PC-9 (cell line): Measurements from ENCODE around the gene CYP2F1. TPM values are rescaled to one million over a fixed set of nuclear protein-coding genes. Genes with fewer than 3 reads are reported as not detected.
A peak's percentile ranks its signal among the peaks of the same experiment; 100 is the strongest.

ENCODE experiments used
- BruUV-seq: library from RNA; stranded (reverse); fragments of 400-500 nt; replicated peaks from 2 replicates; lab custom pipeline; 2021; lab: Mats Ljungman, UMichigan
- CTCF ChIA-PET: fragments of 300-600 bp; sonication (Branson Sonifier 250); formaldehyde crosslinking; loops from one replicate; lab custom pipeline; 2022; ENCODE audit warnings: antibody characterized with exemption; lab: Charles Lee
- POLR2A ChIA-PET: fragments of 300-600 bp; sonication (Branson Sonifier 250); formaldehyde crosslinking; loops from one replicate; lab custom pipeline; 2022; ENCODE audit warnings: antibody characterized with exemption; ENCODE audit not compliant: unreplicated experiment; lab: Charles Lee
- DNase-seq, 2 experiments: peaks; one replicate each; pipeline versions ENCODE4 v3.0.0 to v3.0.0-alpha.2; 2015 to 2022; ENCODE audit warnings: mixed read lengths in 1 of 2
- H2AFZ ChIP-seq: fragments of 200-600 bp; sonication (generic); 2 replicates; pipeline ENCODE4 v1.8.1; 2017; ENCODE audit warnings: antibody characterized with exemption
- H3F3A ChIP-seq: fragments of 200-600 bp; sonication (generic); 2 replicates; pipeline ENCODE4 v1.8.1; 2017; ENCODE audit warnings: antibody characterized with exemption, mild to moderate bottlenecking, low read depth; ENCODE audit not compliant: insufficient read depth
- H3K27ac ChIP-seq: fragments of 200-600 bp; sonication (generic); 2 replicates; pipeline ENCODE4 v1.6.1; 2016; ENCODE audit warnings: mixed run types
- H3K27me3 ChIP-seq: fragments of 200-600 bp; sonication (generic); 2 replicates; pipeline ENCODE4 v1.6.1; 2016; ENCODE audit warnings: low read depth, mixed run types; ENCODE audit not compliant: insufficient read depth
- H3K36me3 ChIP-seq: fragments of 200-600 bp; sonication (generic); 2 replicates; pipeline ENCODE4 v1.6.1; 2016; ENCODE audit warnings: low read depth, mixed run types
- H3K4me1 ChIP-seq: fragments of 200-600 bp; sonication (generic); replicated peaks from 2 replicates; pipeline ENCODE4 v1.6.1; 2016; ENCODE audit warnings: mixed run types; ENCODE audit not compliant: insufficient read depth
- H3K4me2 ChIP-seq: fragments of 200-600 bp; sonication (generic); 2 replicates; pipeline ENCODE4 v1.6.1; 2017; ENCODE audit warnings: mixed run types
- H3K4me3 ChIP-seq: fragments of 200-600 bp; sonication (generic); 2 replicates; pipeline ENCODE4 v1.6.1; 2016; ENCODE audit warnings: mixed run types
- H3K79me2 ChIP-seq: fragments of 200-600 bp; sonication (generic); 2 replicates; pipeline ENCODE4 v1.6.1; 2017; ENCODE audit warnings: low read depth, mixed run types
- H3K9me2 ChIP-seq: fragments of 200-600 bp; sonication (generic); 2 replicates; pipeline ENCODE4 v1.8.1; 2017; ENCODE audit warnings: mild to moderate bottlenecking; ENCODE audit not compliant: insufficient read depth
- H3K9me3 ChIP-seq: fragments of 200-600 bp; sonication (generic); 2 replicates; pipeline ENCODE4 v1.8.1; 2016; ENCODE audit warnings: low read depth; ENCODE audit not compliant: insufficient read depth
- H4K20me1 ChIP-seq: fragments of 200-600 bp; sonication (generic); 2 replicates; pipeline ENCODE4 v1.8.1; 2017; ENCODE audit not compliant: insufficient read depth
- EZH2 ChIP-seq: fragments of 200-600 bp; sonication (generic); IDR thresholded peaks from 2 replicates; pipeline ENCODE4 v1.8.0; 2017; ENCODE audit warnings: antibody characterized with exemption, low read depth
- intact Hi-C: fragments of 100-400 bp; cut with micrococcal nuclease; formaldehyde crosslinking; loops from one replicate; pipeline ENCODE4 v1.10.0; 2022; ENCODE audit not compliant: unreplicated experiment
- total RNA-seq: library from RNA; stranded (reverse); gene quantifications from 2 replicates; pipeline ENCODE4 v1.2.3, GENCODE V29; 2021
- TF ChIP-seq, protein P1 (sequence below): fragments of 200-600 bp; sonication (generic); conservative IDR thresholded peaks from 2 replicates; pipeline ENCODE4 v1.6.1; 2017; ENCODE audit warnings: mixed run types, antibody characterized with exemption, mild to moderate bottlenecking, moderate library complexity

Gene CYP2F1
- total RNA-seq, 1 experiment from 2014 or later: not detected

DNA sequence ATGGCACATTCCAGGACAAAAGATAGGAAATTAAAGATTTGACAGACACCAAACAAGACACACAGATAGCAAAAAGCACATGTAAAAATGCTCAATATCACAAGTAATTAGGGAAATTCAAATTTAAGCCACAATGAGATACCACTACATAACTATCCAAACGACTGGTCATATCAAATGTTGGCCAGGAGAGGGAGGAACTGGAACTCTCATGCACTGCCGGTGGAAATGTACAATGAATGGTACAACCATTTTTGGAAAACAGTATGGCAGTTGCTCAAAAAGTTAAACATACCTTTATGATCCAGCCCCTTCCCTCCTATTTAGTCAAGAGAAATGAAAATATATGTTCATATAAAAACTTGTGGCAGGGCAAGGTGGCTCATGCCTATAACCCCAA is 42.0 kb downstream of the CYP2F1 start:
- Histone ChIP-seq H3K27ac (no peak overlapping the region), H3K27me3 (no peaks in the 10 kb centered on the region), H3K36me3 (no peaks in the 10 kb centered on the region), H3K9me2 (no peaks in the 10 kb centered on the region), H3K79me2 (no peaks in the 10 kb centered on the region), H3K4me1 (peaks cover 11% of the 10 kb centered on the region), H3K9me3 (no peaks in the 10 kb centered on the region), H3K4me2 (no peak overlapping the region), H2AFZ (no peak overlapping the region), H3K4me3 (no peak overlapping the region), H3F3A (peaks cover 7% of the 10 kb centered on the region), H4K20me1 (no peaks in the 10 kb centered on the region)
- DNase-seq: no peak
- ChIA-PET CTCF (no interaction called here), POLR2A (no interaction called here)
- TF ChIP-seq EZH2: no peak
- TF ChIP-seq, protein P1, sequence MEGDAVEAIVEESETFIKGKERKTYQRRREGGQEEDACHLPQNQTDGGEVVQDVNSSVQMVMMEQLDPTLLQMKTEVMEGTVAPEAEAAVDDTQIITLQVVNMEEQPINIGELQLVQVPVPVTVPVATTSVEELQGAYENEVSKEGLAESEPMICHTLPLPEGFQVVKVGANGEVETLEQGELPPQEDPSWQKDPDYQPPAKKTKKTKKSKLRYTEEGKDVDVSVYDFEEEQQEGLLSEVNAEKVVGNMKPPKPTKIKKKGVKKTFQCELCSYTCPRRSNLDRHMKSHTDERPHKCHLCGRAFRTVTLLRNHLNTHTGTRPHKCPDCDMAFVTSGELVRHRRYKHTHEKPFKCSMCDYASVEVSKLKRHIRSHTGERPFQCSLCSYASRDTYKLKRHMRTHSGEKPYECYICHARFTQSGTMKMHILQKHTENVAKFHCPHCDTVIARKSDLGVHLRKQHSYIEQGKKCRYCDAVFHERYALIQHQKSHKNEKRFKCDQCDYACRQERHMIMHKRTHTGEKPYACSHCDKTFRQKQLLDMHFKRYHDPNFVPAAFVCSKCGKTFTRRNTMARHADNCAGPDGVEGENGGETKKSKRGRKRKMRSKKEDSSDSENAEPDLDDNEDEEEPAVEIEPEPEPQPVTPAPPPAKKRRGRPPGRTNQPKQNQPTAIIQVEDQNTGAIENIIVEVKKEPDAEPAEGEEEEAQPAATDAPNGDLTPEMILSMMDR: peak; percentile 34; the same call in 1 of the 2 replicates
- intact Hi-C loops: loop anchor here (10.0 kb wide), 1 partner anchor 49 kb away; no protein-coding TSS in a partner anchor
- no TSS peak for BruUV-seq

DNA sequence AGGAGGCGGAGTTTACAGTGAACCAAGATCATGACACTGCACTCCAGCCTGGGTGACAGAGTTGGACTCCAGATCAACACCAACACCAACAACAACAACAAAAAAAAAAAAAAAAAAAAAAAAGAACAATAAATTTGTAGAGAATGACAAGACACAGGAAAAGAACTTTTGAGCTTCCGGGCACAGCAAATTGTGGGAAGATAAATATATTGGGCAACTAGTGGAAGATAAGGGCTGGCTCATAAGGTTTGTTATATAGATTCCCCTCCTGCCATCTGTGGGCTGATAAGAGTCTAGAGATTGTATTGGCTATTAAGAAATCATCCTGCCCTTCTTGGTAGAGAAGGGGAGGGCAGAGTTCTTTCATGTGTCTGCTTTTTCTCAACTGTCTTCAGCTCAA is 45.6 kb downstream of the CYP2F1 start:
- Histone ChIP-seq H3K9me3 (no peaks in the 10 kb centered on the region), H3K4me1 (peaks cover 11% of the 10 kb centered on the region), H3K36me3 (no peaks in the 10 kb centered on the region), H3K4me3 (no peak overlapping the region), H2AFZ (no peak overlapping the region), H3K79me2 (no peaks in the 10 kb centered on the region), H3K27ac (no peak overlapping the region), H4K20me1 (no peaks in the 10 kb centered on the region), H3K9me2 (no peaks in the 10 kb centered on the region), H3K27me3 (no peaks in the 10 kb centered on the region), H3K4me2 (no peak overlapping the region), H3F3A (peaks cover 7% of the 10 kb centered on the region)
- TF ChIP-seq, protein P1: no peak
- TF ChIP-seq EZH2: no peak
- CTCF ChIA-PET: interaction anchor here (0.6 kb wide), 1 partner anchor 23 kb away, joined by 7 read pairs; no protein-coding TSS in a partner anchor
- intact Hi-C loops: loop anchor here (1.0 to 10.0 kb wide), 2 partner anchors 16 to 45 kb away; no protein-coding TSS in a partner anchor
- no TSS peak for BruUV-seq
- POLR2A ChIA-PET: no interaction called here
- no peak for DNase-seq

GRCh38 chr19:41161903-41162302 is 47.7 kb downstream of the CYP2F1 start:
- intact Hi-C loops: no loop called here
- Histone ChIP-seq H3K4me3 (no peak overlapping the region), H4K20me1 (no peaks in the 10 kb centered on the region), H3K27me3 (no peaks in the 10 kb centered on the region), H3K9me2 (no peaks in the 10 kb centered on the region), H3K4me1 (peaks cover 17% of the 10 kb centered on the region), H3K79me2 (no peaks in the 10 kb centered on the region), H3K36me3 (no peaks in the 10 kb centered on the region), H3F3A (peaks cover 7% of the 10 kb centered on the region), H2AFZ (no peak overlapping the region), H3K27ac (no peak overlapping the region), H3K9me3 (no peaks in the 10 kb centered on the region), H3K4me2 (no peak overlapping the region)
- POLR2A ChIA-PET: no interaction called here
- TF ChIP-seq, protein P1: peak; percentile 40; the same call in 1 of the 2 replicates
- no peak for TF ChIP-seq EZH2
- CTCF ChIA-PET: interaction anchor here (0.7 kb wide), 1 partner anchor 40 kb away, joined by 3 read pairs; no protein-coding TSS in a partner anchor
- BruUV-seq: no TSS peak
- no peak for DNase-seq
